Ishikawa (cell line): ENCODE data around the gene PHRF1.

Experiments
- CEBPB ChIP-seq: IDR thresholded peaks from 2 replicates; pipeline ENCODE4 v1.6.1; 2012
- CREB1 ChIP-seq: IDR thresholded peaks from 2 replicates; pipeline ENCODE4 v1.6.1; 2012; ENCODE audit warnings: low read depth
- EP300 ChIP-seq: IDR thresholded peaks from 2 replicates; pipeline ENCODE4 v1.6.1; 2012; ENCODE audit warnings: borderline replicate concordance
- MAX ChIP-seq: IDR thresholded peaks from 2 replicates; pipeline ENCODE4 v1.6.1; 2012
- NFIC ChIP-seq: IDR thresholded peaks from 2 replicates; pipeline ENCODE4 v1.6.1; 2012
- RAD21 ChIP-seq: IDR thresholded peaks from 2 replicates; pipeline ENCODE4 v1.6.1; 2012; ENCODE audit warnings: low read depth
- REST ChIP-seq: IDR thresholded peaks from 2 replicates; pipeline ENCODE4 v1.6.1; 2012; ENCODE audit warnings: low read depth, mild to moderate bottlenecking
- TAF1 ChIP-seq: IDR thresholded peaks from 2 replicates; pipeline ENCODE4 v1.6.1; 2012; ENCODE audit warnings: low read depth, mild to moderate bottlenecking
- TCF12 ChIP-seq: IDR thresholded peaks from 2 replicates; pipeline ENCODE4 v1.6.1; 2012; ENCODE audit warnings: low read depth
- TEAD4 ChIP-seq: IDR thresholded peaks from 2 replicates; pipeline ENCODE4 v1.6.1; 2012
- USF1 ChIP-seq: IDR thresholded peaks from 2 replicates; pipeline ENCODE4 v1.6.1; 2012
- ZBTB7A ChIP-seq: IDR thresholded peaks from 2 replicates; pipeline ENCODE4 v1.6.1; 2012; ENCODE audit warnings: low read depth

GRCh38 chr11:625636-626268, 49.5 kb downstream of the PHRF1 start:
- no peak for TF ChIP-seq ZBTB7A
- TF ChIP-seq NFIC, result no peak
- no peak for TF ChIP-seq TEAD4
- no peak for TF ChIP-seq REST
- TF ChIP-seq EP300, result no peak
- no peak for TF ChIP-seq RAD21
- TF ChIP-seq CEBPB, result no peak
- no peak for TF ChIP-seq TAF1
- TF ChIP-seq TCF12, result no peak
- TF ChIP-seq CREB1, result no peak
- no peak for TF ChIP-seq USF1
- no peak for TF ChIP-seq MAX
